GM19035 (cell line): ENCODE data around the gene TCF7.

ENCODE experiments used
- ATAC-seq: cut with Tn5 transposase; IDR thresholded peaks from one replicate; pipeline ENCODE4 v1.9.1; 2021; ENCODE audit not compliant: unreplicated experiment

The TCF7 gene

GRCh38 chr5:134112726-134113362 is 1.6 kb upstream of the TCF7 start:
- ATAC-seq = no peak

DNA sequence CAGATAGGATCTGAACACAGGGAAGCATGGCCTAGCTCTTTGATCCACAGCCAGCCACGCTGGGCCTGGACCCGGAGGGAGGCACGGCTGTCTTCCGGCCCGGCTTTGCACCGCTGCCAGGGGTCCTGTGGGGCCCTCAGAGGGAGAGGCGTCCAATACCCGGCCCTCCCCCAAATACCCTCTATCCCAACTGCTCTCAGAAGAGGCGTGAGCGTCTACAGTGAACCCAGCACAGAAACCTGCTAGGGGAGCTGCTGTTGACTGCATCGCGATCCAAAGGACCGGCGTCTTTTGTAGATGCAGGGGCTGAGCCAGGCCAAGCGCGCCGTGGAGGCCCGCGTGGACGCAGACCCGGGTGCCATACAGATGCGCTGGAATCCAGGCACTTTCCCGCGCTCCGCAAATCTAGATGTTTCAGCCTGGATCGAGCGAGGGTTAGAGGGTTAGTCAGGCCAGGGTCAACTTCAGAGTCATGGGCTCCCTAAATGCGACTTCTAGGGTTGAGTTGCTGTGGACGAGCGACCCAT is 1.1 kb upstream of the TCF7 start:
- no peak for ATAC-seq

DNA sequence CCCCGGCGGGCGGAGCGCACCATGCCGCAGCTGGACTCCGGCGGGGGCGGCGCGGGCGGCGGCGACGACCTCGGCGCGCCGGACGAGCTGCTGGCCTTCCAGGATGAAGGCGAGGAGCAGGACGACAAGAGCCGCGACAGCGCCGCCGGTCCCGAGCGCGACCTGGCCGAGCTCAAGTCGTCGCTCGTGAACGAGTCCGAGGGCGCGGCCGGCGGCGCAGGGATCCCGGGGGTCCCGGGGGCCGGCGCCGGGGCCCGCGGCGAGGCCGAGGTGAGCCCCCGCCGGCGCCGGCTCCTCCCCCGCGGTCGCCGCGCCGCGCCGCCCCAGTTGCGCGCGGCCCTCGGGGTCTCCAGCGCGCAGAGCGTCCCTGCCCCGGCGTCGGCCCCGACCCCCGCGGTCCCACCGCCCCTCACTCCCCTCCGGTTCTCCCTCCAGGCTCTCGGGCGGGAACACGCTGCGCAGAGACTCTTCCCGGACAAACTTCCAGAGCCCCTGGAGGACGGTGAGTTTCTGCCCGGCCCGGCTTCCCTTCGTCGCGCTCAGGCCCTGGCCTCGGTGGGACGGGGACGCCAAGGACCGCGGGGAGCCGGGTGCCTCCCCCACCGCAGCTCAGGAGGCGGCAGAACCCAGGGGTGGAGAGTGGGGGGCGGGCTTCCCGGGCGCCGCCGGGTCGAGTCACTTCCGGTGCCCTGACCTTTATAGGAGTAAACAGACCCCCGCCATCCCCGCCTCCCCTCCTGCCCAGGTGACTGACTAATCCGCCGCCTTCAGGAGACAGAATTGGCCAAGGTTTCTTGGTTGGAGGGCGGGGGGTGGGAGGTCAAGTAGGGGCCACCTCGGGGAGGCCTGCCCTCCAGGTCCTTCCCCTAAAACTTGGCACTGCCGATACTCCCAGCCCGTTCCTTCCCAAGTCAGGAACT is 665 bp downstream of the TCF7 start:
- peak; percentile 17 for ATAC-seq

- no peak for ATAC-seq
Measured at GRCh38 chr5:134115806-134116175, 1.3 kb downstream of the TCF7 start.

DNA sequence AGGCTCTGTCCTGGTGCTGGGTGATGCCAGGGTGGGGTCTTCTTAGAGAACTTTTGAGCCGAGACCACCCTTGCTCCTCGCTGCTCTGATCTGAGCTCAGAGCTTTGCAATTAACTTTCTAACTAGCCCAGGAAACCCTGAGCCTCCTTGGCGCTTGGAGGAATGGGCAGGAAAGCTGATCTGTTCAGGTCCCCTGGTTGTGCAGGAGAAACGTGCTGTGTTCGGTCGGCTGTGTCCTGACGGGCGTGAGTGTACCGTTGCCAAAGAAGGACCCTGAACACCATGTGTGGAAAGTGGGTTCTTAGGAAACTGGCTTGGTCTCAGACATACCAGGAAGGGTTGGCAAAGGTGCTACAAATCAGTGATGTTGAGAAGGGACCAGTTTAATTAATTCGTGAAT is 1.8 kb downstream of the TCF7 start:
- no peak for ATAC-seq

- no peak for ATAC-seq
Measured at GRCh38 chr5:134116789-134117761, 2.6 kb downstream of the TCF7 start.

GRCh38 chr5:134118212-134118835 is 3.8 kb downstream of the TCF7 start:
- ATAC-seq = no peak

GRCh38 chr5:134119720-134120119 is 5.2 kb downstream of the TCF7 start:
- ATAC-seq = no peak

GRCh38 chr5:134120386-134121138 is 6.1 kb downstream of the TCF7 start:
- no peak for ATAC-seq

DNA sequence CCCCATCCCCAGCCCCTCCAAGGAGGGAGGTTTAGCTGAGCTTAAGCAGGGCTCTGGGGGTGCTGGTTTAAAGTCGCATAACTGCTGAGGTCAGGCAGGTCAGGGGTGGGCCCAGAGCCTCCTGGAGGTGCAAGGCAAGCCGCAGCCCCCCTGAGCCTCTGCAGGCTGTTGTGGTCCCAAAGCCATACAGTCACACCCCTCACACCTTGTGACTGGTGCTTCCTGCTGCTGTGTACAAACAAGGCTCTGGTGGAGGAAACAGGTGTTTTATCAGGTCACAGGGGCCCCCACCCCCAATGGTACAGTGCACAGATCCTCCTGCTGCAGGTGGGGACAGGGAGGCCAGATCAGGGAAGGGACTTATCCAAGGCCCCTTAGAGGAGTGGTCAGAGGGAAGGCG is 8.0 kb downstream of the TCF7 start:
- ATAC-seq = no peak

GRCh38 chr5:134123360-134123759 is 8.9 kb downstream of the TCF7 start:
- ATAC-seq = no peak

- no peak for ATAC-seq
Measured at GRCh38 chr5:134124289-134125038, 10.0 kb downstream of the TCF7 start.

DNA sequence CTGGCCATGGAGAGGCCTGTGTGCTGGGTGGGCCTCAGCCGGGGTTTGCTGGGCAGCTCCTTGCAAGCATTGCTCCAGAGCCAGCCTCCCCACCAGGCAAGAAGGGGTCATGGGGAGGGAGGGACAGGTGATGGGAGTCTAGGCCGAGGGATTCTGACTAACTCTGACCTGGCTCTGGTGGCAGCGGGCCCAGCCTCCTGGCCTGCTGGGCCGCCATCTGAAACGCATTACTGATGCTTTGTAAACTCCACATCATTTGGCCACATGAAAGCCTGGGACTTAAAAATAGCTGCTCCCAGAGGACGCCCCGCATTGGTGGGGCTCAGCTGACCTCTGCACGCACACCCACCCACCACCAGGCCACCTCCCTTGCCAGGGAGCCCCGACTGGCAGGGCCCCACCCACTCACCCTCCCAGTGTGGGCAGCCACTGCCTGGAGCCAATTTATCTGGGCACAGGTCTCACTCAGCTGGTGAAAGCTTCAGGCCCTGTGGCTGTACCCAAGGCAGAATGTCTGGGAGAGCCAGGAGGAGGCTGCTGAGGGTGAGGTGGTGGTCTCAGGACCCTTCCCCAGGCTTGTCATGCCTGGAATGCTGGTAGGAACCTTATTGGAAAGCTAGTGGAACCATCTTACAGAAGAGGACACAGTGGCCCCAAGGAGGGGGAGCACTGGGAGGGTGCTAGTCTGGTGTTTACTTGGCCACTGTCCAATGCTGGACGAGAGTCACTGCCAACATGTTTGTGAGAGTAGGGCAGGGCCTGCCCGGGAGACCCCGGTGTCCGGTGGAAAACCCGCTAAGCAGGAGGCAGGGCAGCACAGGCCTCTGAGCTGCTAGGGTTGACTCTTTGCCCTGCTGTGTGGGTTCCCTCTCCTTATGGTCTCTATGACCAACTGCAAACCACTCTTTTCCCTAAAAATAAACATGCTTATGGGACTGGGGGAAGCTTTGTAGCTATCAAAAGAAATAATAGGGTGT is 10.8 kb downstream of the TCF7 start:
- no peak for ATAC-seq

GRCh38 chr5:134127376-134127861 is 12.9 kb downstream of the TCF7 start:
- ATAC-seq = no peak

DNA sequence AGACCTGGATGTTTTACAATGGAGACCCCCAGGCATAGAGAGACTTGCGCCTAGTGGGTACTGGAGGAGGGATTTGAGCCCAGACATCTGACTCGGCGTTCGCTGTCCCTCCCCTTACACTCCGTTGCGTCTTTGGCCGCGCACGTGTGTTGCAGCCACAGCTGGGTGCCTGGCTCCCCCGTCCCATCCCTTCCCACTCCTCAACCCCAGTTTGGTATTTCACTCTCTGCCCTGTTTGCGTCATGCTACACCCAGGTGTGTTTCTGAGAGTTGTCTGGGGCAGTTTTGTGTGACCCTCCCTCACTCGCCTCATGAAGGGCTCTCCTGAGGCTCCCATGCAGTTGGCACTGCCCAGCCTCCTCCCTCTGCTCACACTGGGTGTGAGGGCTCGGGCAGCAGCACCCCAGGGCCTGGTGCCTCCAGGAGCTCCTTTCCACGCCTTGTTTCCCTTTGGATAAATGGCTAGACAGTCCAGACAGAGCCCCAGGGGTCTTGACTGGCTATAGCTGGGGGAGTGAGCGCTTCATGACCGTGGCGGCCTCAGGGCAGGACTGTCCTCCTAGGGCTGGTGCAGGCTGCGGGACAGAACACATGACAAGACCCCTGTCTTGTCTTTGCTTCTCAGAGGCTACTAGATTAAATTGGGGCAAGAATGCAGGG is 13.6 kb downstream of the TCF7 start:
- no peak for ATAC-seq

DNA sequence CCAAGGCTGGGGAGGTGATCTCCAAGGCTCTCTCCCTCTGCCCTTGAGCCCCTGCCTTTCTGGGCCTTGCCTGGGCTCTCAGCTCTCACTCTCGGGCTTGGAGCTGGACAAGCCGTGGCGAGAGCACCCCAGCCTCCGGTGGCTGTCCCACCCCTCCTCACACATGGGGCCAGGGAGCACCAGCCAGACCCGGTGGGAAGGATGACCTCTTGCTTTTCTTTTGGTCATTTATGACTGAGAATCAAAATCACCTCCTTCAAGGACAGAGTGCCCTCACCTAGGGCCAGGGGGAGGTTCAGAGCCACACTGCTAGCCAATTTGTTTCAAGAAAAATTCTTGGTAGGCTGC is 14.1 kb downstream of the TCF7 start:
- ATAC-seq = no peak
